HG03571 (cell line): ENCODE results near the gene NLGN4X.

Source experiments
- ATAC-seq: cut with Tn5 transposase; IDR thresholded peaks from one replicate; pipeline ENCODE4 v1.9.1; 2021; ENCODE audit not compliant: unreplicated experiment

The NLGN4X gene

GRCh38 chrX:6159468-6159867, 69.2 kb downstream of the NLGN4X start:
- no peak for ATAC-seq

- ATAC-seq = no peak
Observed at GRCh38 chrX:6151971-6152370, 76.7 kb downstream of the NLGN4X start.

DNA sequence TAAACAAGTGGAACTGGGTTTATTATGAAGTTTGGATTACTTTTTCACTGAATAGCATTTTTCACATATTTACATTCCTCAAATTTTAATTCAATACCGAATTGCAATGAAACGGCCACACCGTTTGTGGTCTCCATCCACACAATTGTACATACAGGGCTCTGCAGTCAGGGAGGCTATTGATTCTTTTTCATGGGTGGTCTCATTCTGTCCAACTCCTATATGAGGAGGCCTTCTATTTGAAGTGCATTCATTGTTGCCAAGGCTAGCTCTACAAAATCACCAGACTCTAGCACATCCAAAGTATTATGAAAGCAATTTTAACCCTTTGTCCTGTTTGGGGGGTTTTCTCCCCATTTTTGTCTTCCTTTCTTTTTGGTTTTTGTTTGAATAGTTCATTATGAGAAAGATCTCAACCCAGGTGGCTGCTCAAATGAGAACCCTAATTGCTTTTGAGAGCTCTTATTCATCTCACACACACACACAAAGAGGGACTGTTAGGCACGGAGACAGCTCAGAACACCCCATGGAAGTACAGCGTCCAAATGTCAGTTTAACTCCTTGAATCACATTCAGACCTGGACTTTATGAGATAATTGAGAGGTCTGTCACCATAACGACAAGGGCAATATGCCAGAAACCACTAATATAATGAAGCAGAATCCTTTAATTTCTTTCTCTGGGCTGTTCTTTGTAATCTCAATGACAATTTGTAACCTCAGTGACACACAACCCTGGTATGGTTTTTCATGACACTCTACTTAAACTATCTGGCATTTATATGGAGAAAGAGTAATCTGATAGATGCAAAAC, 79.4 kb downstream of the NLGN4X start:
- ATAC-seq = no peak

GRCh38 chrX:6134255-6134654, 94.4 kb downstream of the NLGN4X start:
- ATAC-seq = no peak

- no peak for ATAC-seq
Observed at GRCh38 chrX:6132970-6133369, 95.7 kb downstream of the NLGN4X start.

- ATAC-seq = no peak
Observed at GRCh38 chrX:6131287-6131686, 97.4 kb downstream of the NLGN4X start.

- no peak for ATAC-seq
Observed at GRCh38 chrX:6129195-6129594, 99.5 kb downstream of the NLGN4X start.

DNA sequence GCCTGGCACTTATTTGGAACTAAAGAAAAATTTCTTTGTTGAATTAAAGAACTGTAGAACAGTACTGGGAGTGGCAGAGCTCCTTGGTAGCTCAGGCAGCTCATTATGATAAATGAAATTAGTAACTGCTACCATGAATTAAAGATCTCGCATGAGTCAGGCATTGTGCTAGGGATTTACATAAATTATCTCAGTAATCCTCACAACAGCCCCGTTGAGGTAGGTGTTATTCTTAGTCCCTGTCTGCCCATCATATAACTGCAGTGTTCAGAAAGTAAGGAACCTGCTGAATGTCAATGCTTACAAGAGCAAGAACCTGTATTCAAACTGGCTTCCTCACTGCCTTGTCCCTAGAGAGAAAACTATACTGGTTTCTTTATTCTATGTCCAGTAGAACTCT, 108.3 kb downstream of the NLGN4X start:
- no peak for ATAC-seq

DNA sequence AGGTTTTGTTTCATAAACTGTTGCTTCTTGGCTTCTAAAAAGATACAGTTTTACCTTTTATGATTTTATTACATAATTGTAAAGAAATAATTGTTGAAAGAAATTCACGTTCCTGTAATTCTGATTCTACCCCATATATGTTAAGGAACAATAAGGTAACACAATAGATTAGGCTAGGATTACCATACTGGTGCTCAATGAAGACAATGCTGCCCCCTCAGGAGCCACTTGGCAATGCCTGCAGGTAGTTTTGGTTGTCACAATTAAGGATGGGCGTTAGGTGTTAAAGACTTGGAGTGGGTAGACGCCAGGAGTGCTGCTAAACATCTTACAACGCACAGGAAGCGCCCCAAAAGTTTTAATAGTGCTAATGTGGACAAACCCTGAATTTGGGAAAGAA, 133.2 kb downstream of the NLGN4X start:
- no peak for ATAC-seq

- no peak for ATAC-seq
Observed at GRCh38 chrX:6074532-6074931, 154.1 kb downstream of the NLGN4X start.

DNA sequence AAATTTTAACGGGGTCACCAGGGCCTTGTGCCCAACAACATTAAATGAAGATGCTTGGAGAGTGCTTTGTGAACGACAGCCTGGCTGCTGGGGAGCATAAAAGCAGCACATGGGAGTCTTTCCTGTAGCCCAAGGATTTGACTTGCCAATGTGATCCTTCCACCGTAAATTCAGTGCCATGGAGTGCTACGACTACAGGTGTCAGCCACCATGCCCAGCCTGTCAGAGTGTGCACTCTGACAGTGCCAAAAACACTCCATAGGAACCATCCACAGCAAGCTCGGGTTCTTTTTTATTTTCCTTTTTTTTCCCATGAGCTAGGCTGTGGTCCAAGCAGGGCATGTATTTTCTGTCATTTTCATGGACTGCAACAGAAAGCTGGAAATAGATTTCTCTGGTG, 156.9 kb downstream of the NLGN4X start:
- ATAC-seq = no peak

DNA sequence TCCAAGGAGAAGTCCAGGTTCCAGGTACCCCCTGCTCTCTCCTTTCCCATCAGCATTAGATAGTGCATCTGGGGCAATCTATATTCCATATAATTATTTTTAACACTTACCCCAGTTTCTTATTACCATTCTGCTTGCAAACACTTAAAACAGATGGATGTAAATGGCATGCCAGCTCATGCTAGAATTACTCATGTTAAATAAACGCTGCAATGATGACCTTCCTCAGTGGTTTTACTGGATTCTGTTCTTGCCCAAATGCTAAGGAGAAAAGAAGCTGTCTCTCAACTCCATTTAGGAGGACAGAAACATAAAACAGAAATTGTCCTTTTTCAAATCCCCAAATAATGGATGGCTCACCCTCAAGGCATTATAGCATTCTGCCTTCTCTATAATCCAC, 161.1 kb downstream of the NLGN4X start:
- no peak for ATAC-seq

GRCh38 chrX:6053141-6053540, 175.5 kb downstream of the NLGN4X start:
- ATAC-seq = no peak

GRCh38 chrX:6052111-6052745, 176.4 kb downstream of the NLGN4X start:
- no peak for ATAC-seq

- ATAC-seq = no peak
Observed at GRCh38 chrX:6049132-6049531, 179.5 kb downstream of the NLGN4X start.

- no peak for ATAC-seq
Observed at GRCh38 chrX:6041630-6042029, 187.0 kb downstream of the NLGN4X start.

GRCh38 chrX:6029014-6029413, 199.7 kb downstream of the NLGN4X start:
- no peak for ATAC-seq

DNA sequence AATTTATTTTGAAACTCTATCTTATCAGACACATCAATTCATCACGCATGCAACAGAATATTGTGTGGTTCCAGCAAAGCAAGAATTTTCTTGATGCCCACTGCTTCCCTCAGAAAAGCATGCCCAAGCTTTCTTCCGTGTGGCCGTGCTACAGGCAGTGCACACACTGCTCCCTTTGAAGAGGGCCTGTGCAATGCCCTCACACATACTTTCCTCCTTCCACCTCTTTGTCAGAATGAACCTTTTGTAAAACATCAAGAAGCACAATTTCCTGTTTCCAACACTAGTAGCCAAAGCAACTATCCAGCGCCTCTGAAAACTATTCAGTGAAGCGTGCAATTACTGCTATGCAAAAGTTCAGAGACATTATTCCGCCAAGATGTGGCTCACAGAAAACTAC, 201.7 kb downstream of the NLGN4X start:
- ATAC-seq = no peak

GRCh38 chrX:6026429-6026828, 202.2 kb downstream of the NLGN4X start:
- ATAC-seq = no peak

DNA sequence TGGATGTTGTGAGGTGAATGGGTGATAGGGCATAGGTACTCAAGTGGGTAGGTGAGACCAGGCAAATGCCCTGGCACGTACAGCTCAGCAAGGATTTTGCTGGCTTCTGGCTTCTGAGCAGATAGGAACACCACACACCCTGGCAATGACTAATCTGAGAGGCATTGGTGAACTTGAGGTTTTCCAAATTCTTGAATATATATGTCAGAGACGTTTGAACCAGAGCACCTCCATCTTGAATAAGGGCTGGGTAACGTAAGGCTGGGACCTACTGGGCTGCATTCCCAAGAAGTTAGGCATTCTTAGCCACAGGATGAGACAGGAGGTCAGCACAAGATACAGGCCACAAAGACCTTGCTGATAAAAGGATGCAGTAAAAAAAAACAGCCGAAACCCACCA, 204.5 kb downstream of the NLGN4X start:
- ATAC-seq = no peak

- ATAC-seq = no peak
Observed at GRCh38 chrX:6021316-6022091, 207.2 kb downstream of the NLGN4X start.

- ATAC-seq = no peak
Observed at GRCh38 chrX:6019076-6019475, 209.6 kb downstream of the NLGN4X start.
